ENCODE data around the gene ZCCHC14.

- TF ChIP-seq, protein P1, sequence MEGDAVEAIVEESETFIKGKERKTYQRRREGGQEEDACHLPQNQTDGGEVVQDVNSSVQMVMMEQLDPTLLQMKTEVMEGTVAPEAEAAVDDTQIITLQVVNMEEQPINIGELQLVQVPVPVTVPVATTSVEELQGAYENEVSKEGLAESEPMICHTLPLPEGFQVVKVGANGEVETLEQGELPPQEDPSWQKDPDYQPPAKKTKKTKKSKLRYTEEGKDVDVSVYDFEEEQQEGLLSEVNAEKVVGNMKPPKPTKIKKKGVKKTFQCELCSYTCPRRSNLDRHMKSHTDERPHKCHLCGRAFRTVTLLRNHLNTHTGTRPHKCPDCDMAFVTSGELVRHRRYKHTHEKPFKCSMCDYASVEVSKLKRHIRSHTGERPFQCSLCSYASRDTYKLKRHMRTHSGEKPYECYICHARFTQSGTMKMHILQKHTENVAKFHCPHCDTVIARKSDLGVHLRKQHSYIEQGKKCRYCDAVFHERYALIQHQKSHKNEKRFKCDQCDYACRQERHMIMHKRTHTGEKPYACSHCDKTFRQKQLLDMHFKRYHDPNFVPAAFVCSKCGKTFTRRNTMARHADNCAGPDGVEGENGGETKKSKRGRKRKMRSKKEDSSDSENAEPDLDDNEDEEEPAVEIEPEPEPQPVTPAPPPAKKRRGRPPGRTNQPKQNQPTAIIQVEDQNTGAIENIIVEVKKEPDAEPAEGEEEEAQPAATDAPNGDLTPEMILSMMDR (IDR thresholded peaks at IDR 0.05; ENCODE audit: insufficient read depth, low read depth, low read length), result no peak
- TF ChIP-seq EZH2 (IDR thresholded peaks at IDR 0.05; ENCODE audit: insufficient read depth, low read length), result no peak
Measured at GRCh38 chr16:87538160-87538559, 45.3 kb upstream of the ZCCHC14 start.
